Skeletal muscle satellite cell (primary cell): ENCODE measurements around the gene DUSP2.

Source experiments
- H3K27me3 ChIP-seq: 2 replicates; pipeline ENCODE4 v1.7.0; 2013; ENCODE audit warnings: low read length; ENCODE audit not compliant: control insufficient read depth, insufficient read depth
- H3K36me3 ChIP-seq: 2 replicates; pipeline ENCODE4 v1.7.0; 2013; ENCODE audit warnings: mild to moderate bottlenecking, control low read depth, low read length; ENCODE audit not compliant: insufficient read depth
- H3K4me1 ChIP-seq: 2 replicates; pipeline ENCODE4 v1.7.0; 2013; ENCODE audit warnings: low read length; ENCODE audit not compliant: control insufficient read depth, insufficient read depth
- H3K4me2 ChIP-seq: 2 replicates; pipeline ENCODE4 v1.7.0; 2013; ENCODE audit warnings: mild to moderate bottlenecking, low read length
- H3K4me3 ChIP-seq: 2 replicates; pipeline ENCODE4 v1.7.0; 2013; ENCODE audit warnings: low read length
- H3K9ac ChIP-seq: 2 replicates; pipeline ENCODE4 v1.7.0; 2013; ENCODE audit warnings: mild to moderate bottlenecking, low read depth, low read length, moderate library complexity
- H3K9me3 ChIP-seq: replicated peaks from 2 replicates; pipeline ENCODE4 v1.7.0; 2013; ENCODE audit warnings: mild to moderate bottlenecking, control low read depth, low read length

DUSP2 gene

DNA sequence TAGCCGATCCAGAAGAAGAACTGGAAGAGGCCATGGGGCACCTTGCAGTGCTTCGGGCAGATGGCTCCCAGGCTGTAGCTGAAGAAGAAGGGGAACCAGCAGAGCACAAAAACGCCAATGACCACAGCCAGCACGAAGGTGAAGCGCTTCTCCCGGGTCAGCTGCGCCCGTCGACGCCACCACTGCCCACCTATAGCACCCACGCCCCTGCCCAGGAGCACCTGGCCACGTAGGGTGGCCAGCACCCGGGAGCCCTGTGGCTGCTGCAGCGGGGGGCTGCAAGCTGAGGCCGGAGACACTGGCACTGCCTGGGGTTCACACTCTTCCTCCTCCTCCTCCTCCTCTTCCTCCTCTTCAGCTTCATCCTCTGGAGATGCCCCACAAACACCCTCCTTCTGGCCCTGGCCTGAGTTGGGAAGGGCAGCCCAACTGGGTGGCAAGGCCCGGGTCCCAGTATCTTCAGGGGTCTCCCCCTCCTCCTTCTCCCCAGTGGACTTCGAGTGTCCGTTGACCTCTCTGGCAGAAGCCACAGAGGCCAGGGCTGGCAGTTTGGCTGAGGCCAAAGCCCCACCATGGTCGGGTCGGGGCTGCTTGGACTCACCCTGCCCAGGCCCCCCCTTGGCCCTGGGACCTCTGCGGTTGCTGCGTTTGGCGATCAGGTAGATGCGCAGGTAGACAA lies 30.2 kb downstream of the DUSP2 start:
- Histone ChIP-seq H3K36me3 (no peaks in the 10 kb centered on the region), H3K4me1 (peaks cover 7% of the 10 kb centered on the region), H3K9ac (no peak overlapping the region), H3K9me3 (no peaks in the 10 kb centered on the region), H3K4me2 (no peak overlapping the region), H3K4me3 (no peak overlapping the region), H3K27me3 (peaks cover 68% of the 10 kb centered on the region)

GRCh38 chr2:96114546-96114902 lies 30.7 kb downstream of the DUSP2 start:
- Histone ChIP-seq H3K36me3 (no peaks in the 10 kb centered on the region), H3K4me2 (no peak overlapping the region), H3K4me3 (no peak overlapping the region), H3K27me3 (peaks cover 71% of the 10 kb centered on the region), H3K9ac (no peak overlapping the region), H3K9me3 (no peaks in the 10 kb centered on the region), H3K4me1 (peaks cover 7% of the 10 kb centered on the region)

DNA sequence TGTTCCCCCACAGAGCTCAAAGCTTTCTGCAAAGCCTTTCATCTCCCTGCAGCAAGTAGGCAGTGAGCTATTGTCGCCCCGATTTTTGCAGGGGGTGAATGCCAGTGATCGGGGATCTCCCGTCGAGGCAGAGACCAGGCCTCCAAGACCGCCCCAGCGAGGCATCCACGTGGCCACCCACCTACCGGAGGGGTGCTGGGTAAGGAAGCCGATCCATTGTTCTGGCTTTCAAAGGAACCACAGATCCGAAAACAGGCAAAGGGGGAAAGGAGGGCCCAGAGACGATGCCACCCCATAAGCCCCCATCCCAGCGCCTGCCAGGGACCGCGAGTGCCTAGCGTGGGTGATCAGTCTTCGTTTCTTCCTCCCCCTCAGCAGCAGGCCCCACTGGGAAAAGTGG lies 31.3 kb downstream of the DUSP2 start:
- Histone ChIP-seq H3K36me3 (no peaks in the 10 kb centered on the region), H3K4me1 (peaks cover 7% of the 10 kb centered on the region), H3K9me3 (no peaks in the 10 kb centered on the region), H3K9ac (no peak overlapping the region), H3K4me2 (no peak overlapping the region), H3K27me3 (peaks cover 71% of the 10 kb centered on the region), H3K4me3 (no peak overlapping the region)

GRCh38 chr2:96113367-96113677 lies 31.9 kb downstream of the DUSP2 start:
- Histone ChIP-seq H3K4me3 (no peak overlapping the region), H3K4me2 (no peak overlapping the region), H3K4me1 (peaks cover 7% of the 10 kb centered on the region), H3K9ac (no peak overlapping the region), H3K27me3 (peaks cover 71% of the 10 kb centered on the region), H3K9me3 (no peaks in the 10 kb centered on the region), H3K36me3 (no peaks in the 10 kb centered on the region)

- Histone ChIP-seq H3K9ac (no peak overlapping the region), H3K9me3 (no peaks in the 10 kb centered on the region), H3K4me2 (no peak overlapping the region), H3K36me3 (no peaks in the 10 kb centered on the region), H3K4me3 (no peak overlapping the region), H3K4me1 (peaks cover 7% of the 10 kb centered on the region), H3K27me3 (peaks cover 70% of the 10 kb centered on the region)
Measured at GRCh38 chr2:96112501-96113366, 32.5 kb downstream of the DUSP2 start.

GRCh38 chr2:96111823-96112500 lies 33.3 kb downstream of the DUSP2 start:
- Histone ChIP-seq H3K9me3 (no peaks in the 10 kb centered on the region), H3K4me2 (no peak overlapping the region), H3K36me3 (no peaks in the 10 kb centered on the region), H3K4me1 (peaks cover 2% of the 10 kb centered on the region), H3K9ac (no peak overlapping the region), H3K27me3 (peaks cover 68% of the 10 kb centered on the region), H3K4me3 (no peak overlapping the region)

- Histone ChIP-seq H3K9ac (no peak overlapping the region), H3K4me1 (no peaks in the 10 kb centered on the region), H3K4me3 (no peak overlapping the region), H3K9me3 (no peaks in the 10 kb centered on the region), H3K36me3 (no peaks in the 10 kb centered on the region), H3K27me3 (peaks cover 65% of the 10 kb centered on the region), H3K4me2 (no peak overlapping the region)
Measured at GRCh38 chr2:96111257-96111640, 34.0 kb downstream of the DUSP2 start.

- no peak overlapping the region for H3K4me2 ChIP-seq
- no peak overlapping the region for H3K9ac ChIP-seq
- no peaks in the 10 kb centered on the region for H3K9me3 ChIP-seq
- peaks cover 60% of the 10 kb centered on the region for H3K27me3 ChIP-seq
- H3K4me3 ChIP-seq, result no peak overlapping the region
- H3K4me1 ChIP-seq, result no peaks in the 10 kb centered on the region
- H3K36me3 ChIP-seq, result no peaks in the 10 kb centered on the region
Measured at GRCh38 chr2:96110621-96111256, 34.5 kb downstream of the DUSP2 start.

DNA sequence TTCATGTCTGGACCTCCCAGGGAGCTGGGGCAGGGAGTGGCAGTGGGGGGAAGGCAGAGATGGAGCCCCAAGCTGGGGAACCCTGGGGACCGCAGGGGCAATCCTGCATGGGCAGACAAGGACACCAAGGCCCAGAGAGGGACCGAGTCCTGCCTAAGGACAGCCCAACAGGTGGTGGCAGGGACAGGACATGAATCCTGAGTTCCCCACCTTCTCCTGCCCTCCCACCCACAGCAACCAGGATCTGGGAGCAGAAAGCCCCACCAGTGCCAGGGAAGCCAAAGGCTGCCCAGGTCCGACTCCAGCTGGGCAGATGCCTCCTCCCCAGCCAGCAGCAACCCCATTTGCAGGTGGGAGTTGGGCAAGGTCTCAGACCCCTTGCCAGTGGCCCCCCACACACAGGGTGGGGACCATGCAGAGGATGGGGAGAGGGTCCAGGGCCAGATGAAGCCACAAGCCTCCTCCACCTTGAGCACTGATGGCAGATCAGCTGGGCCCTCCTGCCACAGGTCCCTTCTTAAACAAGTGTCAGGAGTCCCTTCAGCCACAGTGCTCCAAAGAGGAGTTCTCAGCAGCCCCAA lies 35.2 kb downstream of the DUSP2 start:
- Histone ChIP-seq H3K9ac (no peak overlapping the region), H3K27me3 (peaks cover 52% of the 10 kb centered on the region), H3K4me2 (no peak overlapping the region), H3K9me3 (no peaks in the 10 kb centered on the region), H3K36me3 (no peaks in the 10 kb centered on the region), H3K4me1 (no peaks in the 10 kb centered on the region), H3K4me3 (no peak overlapping the region)

DNA sequence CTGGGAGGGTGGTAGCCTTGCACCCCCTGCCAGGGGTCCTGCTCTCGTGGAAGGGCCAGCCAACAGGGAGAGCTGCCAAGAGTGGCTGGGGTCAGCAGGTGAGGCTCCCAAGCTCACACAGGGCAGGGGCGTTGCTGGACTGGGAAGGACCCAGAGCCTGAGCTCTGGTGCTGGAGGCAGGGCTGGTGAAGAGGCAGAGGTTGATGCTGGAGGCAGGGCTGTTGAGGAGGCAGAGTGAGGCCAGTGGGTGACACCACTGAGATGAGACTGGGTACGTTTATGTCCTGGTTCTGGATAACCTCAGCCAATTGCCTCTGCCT lies 35.9 kb downstream of the DUSP2 start:
- H3K36me3 ChIP-seq, result no peaks in the 10 kb centered on the region
- no peak overlapping the region for H3K4me2 ChIP-seq
- H3K4me1 ChIP-seq, result no peaks in the 10 kb centered on the region
- H3K9me3 ChIP-seq, result no peaks in the 10 kb centered on the region
- no peak overlapping the region for H3K9ac ChIP-seq
- H3K4me3 ChIP-seq, result no peak overlapping the region
- peaks cover 45% of the 10 kb centered on the region for H3K27me3 ChIP-seq
